Germinal center (tissue), 1 donor: ENCODE results near the gene PPCS.

Source experiments
- DNase-seq: peaks from one replicate; pipeline ENCODE4 v3.0.0; 2012; ENCODE audit warnings: mixed read lengths, low spot score

Gene PPCS

GRCh38 chr1:42456010-42456753, at the start of gene PPCS, which contains the start of gene ZMYND12:
PPCS (plus strand) TSS chr1:42456543; CDS start chr1:42456566, 23 bp downstream.
ZMYND12 (minus strand) TSS chr1:42456022; CDS start chr1:42455997, 25 bp downstream.
- peak; percentile 91 for DNase-seq

DNA sequence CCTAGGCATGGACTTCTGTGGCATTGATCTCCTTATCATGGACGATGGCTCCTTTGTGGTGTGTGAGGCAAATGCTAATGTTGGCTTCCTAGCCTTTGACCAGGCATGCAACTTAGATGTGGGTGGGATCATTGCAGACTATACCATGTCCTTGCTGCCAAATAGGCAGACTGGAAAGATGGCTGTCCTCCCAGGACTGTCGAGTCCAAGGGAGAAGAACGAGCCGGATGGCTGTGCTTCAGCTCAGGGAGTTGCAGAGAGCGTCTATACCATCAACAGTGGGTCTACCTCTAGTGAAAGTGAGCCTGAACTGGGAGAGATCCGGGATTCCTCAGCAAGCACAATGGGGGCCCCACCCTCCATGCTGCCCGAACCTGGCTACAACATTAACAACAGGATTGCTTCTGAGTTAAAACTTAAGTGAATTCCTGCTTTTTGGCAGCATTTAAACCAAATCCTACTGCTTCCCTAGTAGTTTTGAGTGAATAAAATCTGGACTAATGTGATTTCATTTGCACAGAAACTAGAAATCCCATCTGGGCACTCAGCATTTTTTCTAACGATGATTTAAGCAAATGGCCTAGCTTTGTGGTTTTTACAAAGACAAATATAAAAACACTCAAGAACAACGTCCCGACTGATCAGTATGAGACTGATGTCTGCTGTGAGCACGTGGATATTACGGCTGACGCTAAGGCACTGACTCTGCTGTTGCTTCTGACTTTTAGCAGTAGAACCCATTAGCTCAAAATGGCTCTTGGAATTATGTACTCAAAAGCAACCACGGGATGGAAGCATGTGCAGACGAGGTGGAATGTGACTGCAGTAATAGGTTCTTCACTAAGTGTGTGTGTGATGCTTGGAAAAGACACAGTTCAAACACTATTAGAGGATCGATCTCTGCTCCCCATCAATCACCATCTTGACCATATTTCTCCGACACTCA, 41.5 kb upstream of the PPCS start:
- no peak for DNase-seq

- DNase-seq: no peak
Measured at GRCh38 chr1:42417166-42417565, 39.2 kb upstream of the PPCS start.

- DNase-seq: no peak
Measured at GRCh38 chr1:42418516-42418915, 37.8 kb upstream of the PPCS start.

DNA sequence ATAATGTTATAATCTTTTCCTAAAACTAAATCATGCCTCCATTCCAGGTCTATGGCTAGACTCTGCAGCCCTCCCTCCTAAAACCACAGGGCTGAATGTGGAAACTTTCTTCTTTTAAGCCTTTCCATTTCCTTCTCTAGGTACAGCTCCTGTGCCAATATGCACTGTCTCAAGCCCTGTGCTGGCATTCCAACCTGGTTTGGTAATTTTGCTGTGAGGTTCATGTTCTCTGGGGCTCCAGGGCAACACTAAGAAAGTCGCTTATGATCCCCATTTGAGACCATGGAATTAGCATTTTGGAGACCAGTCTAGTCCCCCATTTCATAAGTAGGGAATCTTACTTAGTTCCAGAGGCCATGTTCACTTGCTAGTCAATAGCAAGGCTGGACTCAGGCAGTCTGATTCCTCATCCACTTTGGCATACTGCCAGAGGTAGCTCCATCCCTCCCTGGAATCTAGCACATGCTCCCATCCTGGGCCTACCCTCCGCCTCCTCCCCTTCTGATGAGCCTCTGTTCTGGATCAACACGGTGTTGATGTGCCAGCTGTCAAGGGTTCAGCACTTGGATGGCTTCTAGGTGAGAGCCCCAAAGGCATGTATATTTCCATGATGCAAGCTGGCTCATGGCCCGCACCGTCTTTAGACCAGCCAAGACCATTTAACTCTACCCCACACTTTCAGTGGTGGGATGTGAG, 37.1 kb upstream of the PPCS start:
- no peak for DNase-seq

GRCh38 chr1:42420121-42420520, 36.2 kb upstream of the PPCS start:
- DNase-seq: no peak

DNA sequence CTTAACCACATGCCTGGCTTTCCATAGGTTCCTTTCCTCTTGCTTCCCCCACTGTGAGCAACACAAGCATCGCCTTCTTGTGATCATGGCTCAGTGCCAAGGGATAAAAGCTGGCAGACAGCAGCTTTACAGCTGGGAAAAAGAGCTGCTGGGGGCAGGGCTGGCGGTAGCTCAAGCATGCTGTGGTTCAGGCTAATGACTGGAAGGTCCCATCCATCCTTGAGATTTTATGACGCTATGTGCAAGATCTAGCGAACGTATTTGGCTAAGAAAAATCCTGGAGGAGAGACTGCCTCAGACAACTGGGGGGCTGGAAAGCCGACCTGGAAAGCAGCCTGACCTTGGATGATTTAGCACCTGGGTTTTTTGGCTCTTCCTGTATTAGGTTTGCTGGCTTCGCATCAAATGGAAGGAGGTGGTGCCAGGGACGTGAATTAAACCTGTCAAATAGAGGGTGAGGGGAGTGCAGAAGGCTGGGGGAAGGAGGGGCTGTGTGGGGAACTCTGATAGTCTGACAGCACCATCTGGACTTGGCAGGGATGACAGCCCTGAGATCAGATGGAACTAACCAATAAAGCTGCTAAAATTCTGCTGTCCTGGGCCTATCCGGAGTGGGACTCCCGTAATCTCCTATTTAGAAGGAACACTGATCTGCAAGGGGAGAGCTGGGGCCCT, 35.3 kb upstream of the PPCS start:
- no peak for DNase-seq

- DNase-seq: no peak
Measured at GRCh38 chr1:42422737-42423136, 33.6 kb upstream of the PPCS start.

DNA sequence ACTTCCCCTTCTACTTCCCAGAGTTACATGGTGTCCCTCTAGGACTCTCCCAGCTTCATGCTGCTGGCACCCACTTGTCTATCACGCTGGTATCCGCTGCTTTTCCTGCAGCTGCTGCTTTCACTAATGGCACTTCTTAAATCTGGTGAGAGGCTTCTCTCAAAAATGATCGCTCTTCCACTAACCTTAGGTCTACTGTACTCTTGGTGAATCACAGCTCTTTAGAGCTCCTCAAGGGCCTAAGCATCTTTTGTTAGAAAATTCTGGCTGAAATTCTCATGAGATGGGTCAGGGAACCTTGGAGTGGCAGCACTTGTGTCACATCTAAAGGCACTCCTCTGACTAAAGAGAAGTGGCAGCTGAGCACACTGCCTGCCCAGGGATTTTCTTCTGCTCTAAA, 32.7 kb upstream of the PPCS start:
- no peak for DNase-seq

DNA sequence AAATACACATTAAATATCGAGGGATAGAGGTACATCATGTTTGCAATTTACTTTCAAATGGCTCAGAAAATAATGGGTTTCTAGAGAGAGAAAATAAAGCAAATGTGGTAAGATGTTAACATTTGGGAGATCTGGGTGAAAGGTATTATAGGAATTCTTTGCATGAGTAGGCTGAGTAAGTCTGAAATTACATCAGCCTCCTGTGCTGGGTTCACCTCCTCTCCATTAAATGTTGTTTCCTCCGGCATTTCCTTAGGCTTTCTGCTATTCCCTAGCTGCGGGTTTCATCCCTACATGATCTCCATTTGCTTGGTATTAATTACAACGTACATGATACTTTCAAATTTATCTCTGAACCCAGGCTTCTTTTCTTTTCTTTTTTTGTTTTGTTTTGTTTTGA, 32.1 kb upstream of the PPCS start:
- DNase-seq: no peak

DNA sequence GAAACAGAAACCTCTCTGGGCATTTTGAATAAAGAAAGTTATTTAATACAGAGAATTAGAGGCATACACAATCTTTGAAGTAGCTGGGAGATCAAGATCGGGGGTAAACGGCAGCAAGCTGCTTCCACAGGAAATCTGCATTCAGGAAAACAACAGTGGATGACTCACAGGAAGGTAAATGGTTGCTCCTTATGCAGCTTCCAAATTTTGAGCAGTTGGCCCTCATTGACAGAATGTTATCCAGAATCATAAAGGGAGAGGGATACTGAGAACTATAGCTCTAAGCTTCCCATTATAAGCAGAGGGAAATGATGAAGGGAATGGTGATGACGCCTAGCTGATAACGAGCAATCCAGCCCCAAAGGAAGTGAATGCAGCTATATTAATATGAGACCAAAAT, 29.1 kb upstream of the PPCS start:
- no peak for DNase-seq

- no peak for DNase-seq
Measured at GRCh38 chr1:42429603-42430002, 26.7 kb upstream of the PPCS start.

DNA sequence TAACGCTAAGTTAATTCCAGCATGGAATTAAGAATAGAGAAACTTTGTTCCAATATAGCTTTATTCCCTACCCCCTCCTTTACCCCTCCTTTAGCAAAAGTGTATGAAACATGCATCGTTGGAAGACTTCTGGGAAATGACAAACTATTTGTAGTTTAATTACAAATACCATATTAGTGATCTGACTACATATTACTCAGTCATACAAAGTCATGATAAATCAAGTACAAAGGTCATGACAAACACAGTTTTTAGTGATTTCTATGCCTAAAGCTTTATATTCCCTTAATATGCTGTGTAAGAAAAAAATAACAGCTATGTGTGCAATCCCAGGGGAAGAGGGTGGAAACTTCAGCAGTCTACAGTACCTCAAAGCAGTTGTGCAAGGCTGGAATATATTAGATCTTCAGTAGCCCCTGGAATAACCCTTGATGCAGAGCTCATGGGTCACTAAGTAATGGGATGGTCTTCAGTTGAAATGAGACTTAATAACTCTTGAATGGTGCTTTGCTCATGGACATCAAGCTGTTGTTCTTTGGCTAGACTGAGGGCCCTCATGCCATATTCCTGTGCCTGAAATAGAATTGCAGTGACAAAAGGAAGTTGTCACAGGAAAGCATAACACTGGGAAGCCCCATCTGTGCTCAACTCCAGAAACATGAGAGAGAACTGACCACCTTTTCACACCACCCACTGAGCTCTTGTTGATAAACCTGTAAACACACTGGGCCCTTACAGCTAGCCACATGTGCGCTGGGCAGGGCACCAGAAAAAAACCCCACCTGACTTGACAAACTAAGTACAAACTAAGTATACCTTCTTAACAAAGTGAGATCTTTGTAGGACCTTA, 25.8 kb upstream of the PPCS start:
- DNase-seq: no peak

DNA sequence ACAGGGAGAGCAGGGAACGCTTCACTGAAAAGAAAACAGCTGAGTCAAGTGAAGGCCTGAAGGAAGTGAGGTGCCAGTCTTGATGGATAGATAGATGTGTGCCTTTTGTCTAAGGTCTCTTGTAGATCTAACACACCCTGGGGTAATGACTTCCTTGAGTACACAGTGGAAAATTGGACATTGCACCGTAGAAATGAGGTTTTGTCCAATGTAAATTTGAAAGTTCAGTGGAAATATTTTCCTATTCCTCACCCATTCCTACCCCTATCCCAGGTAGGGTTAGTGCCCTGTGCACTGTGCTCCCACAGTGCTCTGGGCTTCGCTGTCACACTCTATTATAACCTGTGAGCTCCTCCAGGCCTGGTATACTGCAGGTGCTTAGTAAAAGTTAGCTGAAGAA, 24.8 kb upstream of the PPCS start:
- no peak for DNase-seq

DNA sequence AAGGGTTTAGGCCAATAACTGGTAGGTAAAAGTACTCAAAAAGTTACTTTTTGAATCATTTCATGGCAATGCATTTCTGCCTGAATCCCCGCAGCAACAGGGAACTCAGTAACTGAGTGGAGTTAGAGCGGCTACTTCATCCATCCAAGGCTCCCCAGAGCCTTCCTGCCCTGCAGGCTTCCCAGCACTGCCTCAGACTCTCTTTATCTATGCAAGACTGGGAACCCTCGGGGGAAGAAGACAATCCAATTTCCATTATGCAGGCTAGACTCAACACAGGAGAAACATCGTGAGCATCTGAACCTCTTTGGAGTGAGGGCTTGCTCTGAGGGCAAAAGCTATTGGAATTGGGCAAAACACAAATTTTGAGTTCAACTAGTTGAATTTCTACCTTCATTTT, 23.6 kb upstream of the PPCS start:
- DNase-seq: no peak

DNA sequence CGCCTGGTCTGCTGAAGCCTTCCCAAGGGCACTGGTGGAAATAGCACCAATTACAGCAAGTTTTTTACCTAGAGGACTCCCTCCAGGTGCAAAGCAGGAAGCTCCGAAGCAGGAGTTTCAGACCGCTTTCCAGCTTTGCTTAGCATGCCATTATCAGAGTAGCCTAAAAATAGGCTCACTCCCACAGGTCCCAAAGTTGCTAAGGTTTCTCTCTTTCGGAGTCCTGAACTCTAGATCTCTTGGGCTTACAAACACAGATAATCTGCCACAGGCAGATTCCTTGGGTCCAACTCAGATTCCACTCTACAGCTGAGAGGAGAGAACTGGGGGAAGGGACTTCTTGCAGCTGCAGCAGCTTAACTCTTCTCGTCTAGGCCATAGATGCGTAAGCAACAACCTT, 23.0 kb upstream of the PPCS start:
- DNase-seq: no peak

DNA sequence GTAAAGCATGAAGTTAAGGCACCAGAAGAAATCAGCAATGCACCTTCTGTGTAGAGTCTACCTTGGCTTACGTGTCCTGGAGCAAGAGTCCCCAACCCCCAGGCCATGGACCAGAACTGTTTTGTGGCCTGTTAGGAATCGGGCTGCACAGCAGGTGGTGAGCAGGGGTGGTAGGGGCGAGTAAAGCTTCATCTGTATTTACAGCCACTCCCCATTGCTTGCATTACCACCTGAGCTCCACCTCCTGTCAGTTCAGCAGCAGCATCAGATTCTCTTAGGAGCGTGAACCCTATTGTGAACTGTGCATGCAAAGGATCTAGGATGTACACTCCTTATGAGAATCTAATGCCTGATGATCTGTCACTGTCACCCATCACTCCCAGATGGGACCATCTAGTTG, 22.0 kb upstream of the PPCS start:
- DNase-seq: no peak

DNA sequence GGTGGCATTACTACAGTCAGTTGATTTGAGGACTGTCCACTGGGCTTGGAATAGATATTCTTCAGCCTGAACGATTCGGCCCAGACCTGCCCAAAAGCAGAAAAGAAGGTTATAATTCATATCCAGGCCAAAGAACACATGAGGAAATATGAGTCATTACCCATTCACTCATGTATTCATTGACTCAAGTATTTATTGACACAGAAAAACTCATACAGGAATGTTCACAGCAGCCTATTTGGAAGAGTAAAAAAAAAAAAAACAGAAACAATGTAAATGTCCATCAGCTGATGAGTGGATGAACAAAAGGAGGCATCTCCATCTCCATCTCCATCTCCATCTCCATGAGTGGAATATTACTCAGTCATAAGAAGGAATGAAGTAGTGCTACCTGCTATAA, 16.4 kb upstream of the PPCS start:
- DNase-seq: no peak

DNA sequence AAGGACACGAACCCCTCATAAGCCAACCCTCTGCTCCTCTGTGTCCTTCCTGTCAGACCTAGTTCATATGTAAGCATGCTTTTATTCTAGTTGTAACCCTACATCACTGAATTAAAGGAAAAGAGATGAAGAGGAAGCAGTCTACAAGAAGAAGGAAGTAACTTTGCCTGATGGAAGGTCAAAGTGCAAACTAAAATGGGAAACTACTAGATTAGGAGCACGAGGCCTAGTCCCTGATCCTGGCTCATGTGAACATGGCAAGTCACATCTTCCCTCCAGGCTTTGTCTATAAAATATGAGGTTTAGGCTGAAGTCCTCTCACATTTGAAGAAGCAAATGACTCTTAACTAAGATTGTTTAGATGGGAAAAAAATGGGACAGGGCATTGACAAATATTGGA, 13.7 kb upstream of the PPCS start:
- DNase-seq: no peak

DNA sequence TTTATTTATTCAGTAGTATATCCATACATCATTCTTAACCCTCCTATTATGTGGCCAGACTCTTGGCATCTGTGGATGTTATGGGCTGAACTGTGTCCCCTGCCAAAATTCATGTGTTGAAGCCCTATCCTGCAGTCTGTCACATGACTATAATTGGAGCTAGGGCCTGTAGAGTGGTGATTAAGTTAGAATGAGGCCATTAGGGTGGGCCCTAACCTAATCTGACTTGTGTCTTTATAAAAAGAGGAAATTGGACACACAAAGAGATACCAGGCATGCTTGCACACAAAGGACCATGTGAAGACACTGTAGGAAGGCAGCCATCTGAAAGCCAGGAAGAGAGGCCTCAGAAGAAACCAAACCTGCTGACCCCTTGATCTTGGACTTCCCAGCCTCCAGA, 7.1 kb upstream of the PPCS start:
- DNase-seq: no peak

DNA sequence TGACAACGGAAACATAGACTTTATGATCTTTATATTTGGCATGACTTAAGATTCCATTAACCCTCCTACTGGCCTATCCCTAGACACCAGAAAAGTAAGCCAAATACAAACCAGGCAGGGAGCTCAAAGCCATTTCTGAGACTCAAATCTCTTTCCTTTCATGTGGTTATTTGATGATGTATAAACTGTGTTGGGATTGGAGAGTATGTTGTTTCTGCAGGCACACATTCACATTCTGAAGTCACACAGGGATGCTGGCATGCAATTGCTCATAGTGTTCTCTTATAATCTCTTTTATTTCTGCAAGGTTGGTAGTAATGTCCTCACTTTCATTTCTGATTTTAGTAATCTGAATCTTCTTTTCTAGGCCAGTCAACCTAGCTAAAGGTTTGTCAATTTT, 6.3 kb upstream of the PPCS start:
- no peak for DNase-seq
